22Rv1 (cell line): ENCODE measurements around the gene CCDC106.

ENCODE experiments used
- H3K27ac ChIP-seq: fragments of 450-650 bp; 2 replicates; pipeline ENCODE4 v1.5.1; 2017
- ZFX ChIP-seq: fragments of 450-650 bp; IDR thresholded peaks from 2 replicates; pipeline ENCODE4 v1.6.1; 2017; ENCODE audit warnings: antibody characterized with exemption, borderline replicate concordance
- TF ChIP-seq, protein P1 (sequence below): fragments of 450-650 bp; IDR thresholded peaks from 2 replicates; pipeline ENCODE4 v1.5.1; 2017; ENCODE audit warnings: mild to moderate bottlenecking

The CCDC106 gene

DNA sequence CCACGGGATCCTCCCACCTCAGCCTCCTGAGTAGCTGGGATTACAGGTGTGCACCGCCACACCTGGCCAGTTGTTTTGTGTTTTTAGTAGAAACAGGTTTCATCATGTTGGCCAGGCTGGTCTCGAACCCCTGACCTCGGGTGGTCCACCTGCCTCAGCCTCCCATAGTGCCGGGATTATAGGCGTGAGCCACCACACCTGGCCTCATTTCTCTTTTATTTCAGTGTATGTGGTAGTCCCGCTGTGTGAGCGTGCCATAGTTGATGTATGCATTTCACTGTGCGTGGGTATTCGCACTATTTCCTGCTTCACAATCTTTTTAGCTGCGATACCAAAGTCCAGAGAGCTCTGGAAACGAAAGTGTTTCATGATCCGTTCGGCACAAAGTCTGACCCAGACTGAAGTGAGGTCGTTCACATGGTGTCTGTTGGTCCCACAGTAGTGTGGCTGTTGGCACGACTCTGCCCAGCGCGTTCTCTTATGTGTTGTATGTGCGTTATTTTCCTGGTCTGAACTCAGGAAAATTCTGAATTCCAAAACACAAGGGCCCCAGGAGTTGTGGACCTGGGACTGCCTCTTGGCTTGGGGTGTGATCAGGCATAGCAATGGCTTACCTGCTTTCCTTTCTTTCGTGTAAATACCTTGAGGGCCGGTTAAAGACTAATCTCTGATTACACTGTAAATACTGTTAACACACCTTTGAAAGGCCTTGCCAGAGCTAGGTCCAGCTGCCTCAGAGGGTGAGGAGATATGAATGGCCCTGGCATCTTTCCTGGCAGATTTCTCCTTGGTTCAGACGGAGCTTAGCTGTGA is 35.6 kb downstream of the CCDC106 start:
- peak overlapping the region; percentile 92 for H3K27ac ChIP-seq
- TF ChIP-seq ZFX = no peak
- TF ChIP-seq, protein P1, sequence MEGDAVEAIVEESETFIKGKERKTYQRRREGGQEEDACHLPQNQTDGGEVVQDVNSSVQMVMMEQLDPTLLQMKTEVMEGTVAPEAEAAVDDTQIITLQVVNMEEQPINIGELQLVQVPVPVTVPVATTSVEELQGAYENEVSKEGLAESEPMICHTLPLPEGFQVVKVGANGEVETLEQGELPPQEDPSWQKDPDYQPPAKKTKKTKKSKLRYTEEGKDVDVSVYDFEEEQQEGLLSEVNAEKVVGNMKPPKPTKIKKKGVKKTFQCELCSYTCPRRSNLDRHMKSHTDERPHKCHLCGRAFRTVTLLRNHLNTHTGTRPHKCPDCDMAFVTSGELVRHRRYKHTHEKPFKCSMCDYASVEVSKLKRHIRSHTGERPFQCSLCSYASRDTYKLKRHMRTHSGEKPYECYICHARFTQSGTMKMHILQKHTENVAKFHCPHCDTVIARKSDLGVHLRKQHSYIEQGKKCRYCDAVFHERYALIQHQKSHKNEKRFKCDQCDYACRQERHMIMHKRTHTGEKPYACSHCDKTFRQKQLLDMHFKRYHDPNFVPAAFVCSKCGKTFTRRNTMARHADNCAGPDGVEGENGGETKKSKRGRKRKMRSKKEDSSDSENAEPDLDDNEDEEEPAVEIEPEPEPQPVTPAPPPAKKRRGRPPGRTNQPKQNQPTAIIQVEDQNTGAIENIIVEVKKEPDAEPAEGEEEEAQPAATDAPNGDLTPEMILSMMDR = no peak

DNA sequence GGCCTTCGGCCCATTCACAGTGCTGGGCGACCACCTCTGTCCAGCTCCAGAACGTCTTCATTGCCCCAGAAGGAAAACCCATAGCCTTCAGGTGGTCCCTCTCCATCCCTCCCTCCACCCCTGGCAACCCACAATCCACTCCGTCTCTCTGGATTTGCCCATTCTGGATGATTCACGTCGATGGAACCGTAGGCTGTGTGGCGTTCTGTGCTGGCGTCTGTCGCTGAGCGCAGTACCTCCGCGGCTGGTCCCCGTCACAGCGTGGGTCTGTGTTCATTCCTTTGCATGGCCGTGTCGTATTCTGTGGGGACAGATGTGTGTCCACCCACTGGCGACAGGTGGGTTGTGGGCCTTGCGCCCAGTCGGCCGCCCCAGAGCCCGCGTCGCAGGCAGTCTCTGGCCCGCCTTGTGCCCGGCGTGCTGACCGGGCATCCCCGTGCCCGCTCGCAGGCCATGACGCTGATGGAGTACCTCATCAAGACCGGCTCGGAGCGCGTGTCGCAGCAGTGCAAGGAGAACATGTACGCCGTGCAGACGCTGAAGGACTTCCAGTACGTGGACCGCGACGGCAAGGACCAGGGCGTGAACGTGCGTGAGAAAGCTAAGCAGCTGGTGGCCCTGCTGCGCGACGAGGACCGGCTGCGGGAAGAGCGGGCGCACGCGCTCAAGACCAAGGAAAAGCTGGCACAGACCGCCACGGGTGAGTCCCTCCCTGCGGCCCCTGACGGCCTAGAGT is 37.1 kb downstream of the CCDC106 start:
- peak overlapping the region; percentile 92; the same call in 1 of the 2 replicates for H3K27ac ChIP-seq
- TF ChIP-seq, protein P1 = no peak
- TF ChIP-seq ZFX = no peak

DNA sequence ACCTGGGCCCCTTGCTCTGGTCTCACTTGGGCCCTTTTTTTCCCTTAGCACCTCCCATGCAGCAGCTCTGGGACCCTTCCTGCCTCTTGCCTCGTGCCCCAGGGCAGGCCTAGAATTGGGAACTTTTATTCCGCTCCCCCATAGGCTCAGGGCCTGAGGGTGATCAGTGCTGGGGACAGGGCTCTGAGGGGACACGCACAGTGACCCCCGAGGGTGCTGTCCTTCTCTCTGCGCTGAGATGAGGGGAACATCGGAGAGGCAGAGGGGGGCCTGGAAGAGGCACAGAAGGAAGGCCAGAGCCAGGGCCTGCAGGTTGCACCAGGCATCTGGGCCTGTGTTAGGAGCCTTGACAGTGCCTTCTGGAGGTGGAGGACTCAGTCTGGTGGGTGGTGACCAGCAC is 37.8 kb downstream of the CCDC106 start:
- no peak for TF ChIP-seq ZFX

DNA sequence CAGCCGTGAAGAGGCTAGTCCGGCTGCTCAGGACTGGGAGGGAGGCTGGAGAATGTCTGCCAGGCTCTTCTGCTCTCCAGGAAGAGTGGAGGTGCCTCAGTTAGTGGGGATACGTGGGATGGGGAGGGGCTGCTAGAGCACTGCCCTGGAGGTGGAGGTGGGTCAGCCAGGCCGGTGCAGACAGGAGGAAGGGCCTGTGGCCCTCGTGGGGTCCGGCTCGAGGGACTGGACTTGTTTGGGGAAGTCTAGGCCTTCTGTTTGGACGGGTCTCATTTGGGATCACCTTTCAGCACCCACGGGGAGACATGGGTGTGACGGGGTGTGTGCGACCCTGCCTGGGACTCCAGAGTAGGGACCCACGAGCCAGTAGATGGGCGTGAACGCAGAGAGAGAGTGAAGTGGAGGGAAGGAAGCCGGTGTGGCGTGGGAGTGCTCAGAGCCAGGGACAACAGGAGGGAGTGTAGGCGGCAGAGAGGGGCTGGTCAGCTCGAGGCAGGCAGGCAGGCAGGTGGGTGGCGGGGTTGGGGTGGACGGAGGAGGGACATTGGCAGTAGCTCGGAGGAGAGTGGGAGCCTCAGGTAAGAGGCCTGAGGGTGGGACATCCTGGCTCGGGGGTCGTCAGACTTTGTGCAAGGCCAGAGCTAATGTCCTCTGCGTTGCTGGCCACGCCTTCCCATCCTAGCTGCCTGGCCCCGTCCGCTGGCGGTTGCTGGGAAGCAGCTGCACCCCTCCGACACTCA is 38.5 kb downstream of the CCDC106 start:
- TF ChIP-seq, protein P1 = no peak
- no peak for TF ChIP-seq ZFX
- no peak overlapping the region for H3K27ac ChIP-seq

More for the DNA sequence above, 37.8 kb downstream of the CCDC106 start:
- H3K27ac ChIP-seq = no peak overlapping the region

DNA sequence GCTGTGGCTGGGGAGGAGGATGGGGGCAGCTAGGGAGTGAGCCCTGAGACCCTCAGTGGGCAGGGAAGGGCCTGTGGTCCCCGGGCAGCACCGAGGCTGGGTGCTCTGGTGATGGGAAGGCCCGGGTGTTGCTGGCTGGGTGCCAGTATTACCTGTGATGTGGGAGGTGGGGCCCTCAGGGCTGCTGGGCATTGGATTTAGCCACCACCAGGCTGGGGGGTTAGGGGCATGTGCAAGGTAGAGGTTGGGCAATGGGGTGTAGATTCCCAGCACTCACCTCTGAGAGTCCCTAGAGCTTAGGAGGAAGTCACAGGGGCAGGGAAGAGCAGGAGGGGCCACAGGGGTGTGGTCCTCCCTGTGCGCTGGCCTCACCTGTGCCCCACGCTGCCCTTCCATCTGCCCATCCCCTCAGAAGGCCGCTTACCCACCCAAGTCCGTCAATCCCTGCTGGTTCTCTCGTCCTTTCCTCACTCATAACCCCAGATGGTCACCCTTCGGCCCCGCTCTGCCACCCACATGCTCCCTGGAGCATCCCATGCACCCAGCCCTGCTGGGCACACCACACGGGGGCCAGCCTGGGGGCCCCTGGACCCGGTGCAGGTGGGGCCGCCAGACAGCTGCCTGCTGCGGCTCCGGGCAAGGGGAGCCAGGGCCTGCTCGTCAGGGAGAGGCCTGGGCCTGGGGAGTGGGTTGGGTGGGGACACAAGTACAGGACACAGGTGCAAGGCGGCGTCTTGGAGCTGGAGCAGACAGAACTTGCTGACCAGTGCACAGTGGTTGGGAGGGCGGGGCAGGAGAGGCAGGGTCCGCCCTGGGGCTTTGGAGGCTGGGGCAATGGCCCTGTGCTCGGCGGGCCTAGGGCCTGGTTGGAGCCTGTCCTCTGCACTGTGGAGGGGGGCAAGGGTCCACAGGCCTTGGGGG is 39.5 kb downstream of the CCDC106 start:
- TF ChIP-seq, protein P1 = no peak
- no peak for TF ChIP-seq ZFX
- H3K27ac ChIP-seq = no peak overlapping the region

DNA sequence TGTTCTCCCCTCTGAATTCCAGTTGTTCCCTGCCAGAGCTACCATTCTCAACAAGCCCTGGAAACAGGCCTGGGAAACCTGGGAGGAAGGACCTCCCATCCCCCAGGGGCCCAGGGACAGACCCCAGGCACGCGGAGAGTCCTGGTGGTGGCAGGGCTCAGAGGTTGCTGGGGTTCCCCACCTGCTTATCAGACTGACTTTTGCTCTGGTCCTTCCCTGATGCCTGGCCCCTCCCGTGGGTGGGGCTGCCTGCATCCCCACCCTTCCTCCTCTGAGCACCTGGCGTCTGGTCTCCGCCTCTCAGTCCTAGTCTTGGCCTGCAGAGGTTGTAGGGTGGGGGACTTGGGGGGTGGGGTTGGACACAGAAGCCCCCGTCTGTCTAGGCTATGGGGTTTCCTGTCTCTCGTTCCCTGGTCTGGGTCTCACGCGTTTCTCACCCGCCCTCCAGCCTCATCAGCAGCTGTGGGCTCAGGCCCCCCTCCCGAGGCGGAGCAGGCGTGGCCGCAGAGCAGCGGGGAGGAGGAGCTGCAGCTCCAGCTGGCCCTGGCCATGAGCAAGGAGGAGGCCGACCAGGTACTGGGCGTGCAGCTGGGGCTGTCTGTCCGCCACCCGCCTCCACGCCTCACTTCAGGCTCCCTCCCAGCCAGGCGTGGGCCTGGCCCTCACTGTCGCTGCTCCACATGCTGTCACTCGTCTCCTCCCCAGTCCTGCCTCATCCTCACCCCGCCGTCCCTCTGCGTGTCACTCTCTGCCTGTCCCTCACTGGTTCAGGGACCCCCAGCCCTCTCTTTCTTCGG is 40.6 kb downstream of the CCDC106 start:
- no peak overlapping the region for H3K27ac ChIP-seq
- TF ChIP-seq, protein P1 = no peak
- no peak for TF ChIP-seq ZFX
